ENCODE measurements around the gene ZNF235. TPM values are rescaled to one million over a fixed set of nuclear protein-coding genes. Genes with fewer than 3 reads are reported as not detected.

The ZNF235 gene
- total RNA-seq, 5 donors from 2014 or later (not counting 1 experiment from before 2014, with no cell fraction given), result 5.9 to 14.2 (median 11.4) TPM

DNA sequence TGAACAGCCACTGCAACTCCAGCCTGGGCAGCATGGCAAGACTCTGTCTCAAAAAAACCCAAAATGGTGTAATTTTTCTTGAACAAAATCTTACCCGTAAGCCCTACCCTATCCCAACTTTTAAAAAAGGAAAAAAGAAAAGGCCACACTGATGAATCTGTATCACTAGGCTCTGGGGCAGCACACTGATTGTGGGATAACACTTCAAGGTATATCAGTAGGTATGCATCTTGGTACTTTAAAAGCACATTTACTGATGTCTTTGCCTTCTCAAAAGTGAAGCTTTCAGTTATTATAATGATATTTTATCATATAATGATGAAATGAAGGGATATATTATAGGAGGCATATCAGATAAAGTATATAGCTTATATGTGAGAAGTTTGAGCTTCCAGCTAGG, 27.3 kb upstream of the ZNF235 start:
- Histone ChIP-seq H3K27ac (ENCODE audit: low read length) (no peak overlapping the region), H3K27me3 (replicated peaks in 1 of 2; ENCODE audit: control insufficient read depth in 2 of 2, extremely low read depth in 1 of 2, insufficient read depth in 2 of 2, low read length in 1 of 2) (peaks cover 0 to 2% of the 10 kb centered on the region in 2 experiments), H3K9me3 (peaks cover 16% of the 10 kb centered on the region), H3K4me1 (ENCODE audit: control insufficient read depth in 1 of 2, extremely low read depth in 1 of 2, insufficient read depth in 2 of 2, low read length in 2 of 2) (no peaks in the 10 kb centered on the region), H3K4me3 (ENCODE audit: control insufficient read depth in 1 of 2, extremely low read depth in 1 of 2, low read length in 1 of 2) (no peak overlapping the region), H3K36me3 (ENCODE audit: control insufficient read depth in 2 of 2, extremely low read depth in 1 of 2, insufficient read depth in 1 of 2, low read length in 1 of 2) (peaks cover 0 to 3% of the 10 kb centered on the region in 2 donors)
- POLR2A ChIA-PET, result no interaction called here
- no peak overlapping the region for H3K27ac Mint-ChIP-seq
- H3K27me3 Mint-ChIP-seq, result no peaks in the 10 kb centered on the region
- H3K9me3 Mint-ChIP-seq, result peaks cover 39 to 65% (median 55%) of the 10 kb centered on the region in 3 donors
- no peak overlapping the region for H3K4me3 Mint-ChIP-seq
- CTCF ChIA-PET, result no interaction called here
- WGBS (ENCODE audit: insufficient coverage), result no CpG with 5 or more reads among the region's 1 CpG
- no peaks in the 10 kb centered on the region for H3K4me1 Mint-ChIP-seq
- no peak for DNase-seq
- peaks cover 39% of the 10 kb centered on the region for H3K36me3 Mint-ChIP-seq
- no peak for ATAC-seq (replicated peaks in 1 of 4)

DNA sequence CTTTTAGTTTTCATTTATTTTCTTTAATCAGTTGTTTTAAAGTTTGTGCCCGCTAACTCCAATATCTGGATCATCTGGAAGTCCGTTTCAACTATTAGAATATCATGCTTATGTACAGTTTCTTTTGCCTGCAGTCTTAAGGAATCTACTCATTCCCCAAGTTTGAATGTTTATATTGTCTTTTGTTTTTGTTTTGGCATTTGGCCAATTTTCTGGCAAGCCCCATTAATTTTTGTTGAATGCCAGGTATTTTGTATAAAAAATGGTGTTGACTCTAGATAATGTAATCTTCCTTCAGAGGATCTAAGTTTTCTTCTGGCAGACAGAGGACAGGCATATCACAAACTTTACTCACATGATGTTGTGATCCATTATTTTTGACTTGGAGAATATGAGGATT, 11.1 kb upstream of the ZNF235 start:
- Mint-ChIP-seq H3K4me1 (no peaks in the 10 kb centered on the region), H3K27ac (no peak overlapping the region), H3K36me3 (no peaks in the 10 kb centered on the region), H3K4me3 (no peak overlapping the region), H3K9me3 (peaks cover 27 to 62% (median 52%) of the 10 kb centered on the region in 3 donors), H3K27me3 (peaks cover 11 to 19% of the 10 kb centered on the region in 2 donors)
- ATAC-seq (replicated peaks in 1 of 4) (no peak), DNase-seq (no peak)
- no peaks in the 10 kb centered on the region for H3K27me3 ChIP-seq (replicated peaks in 1 of 2; ENCODE audit: control insufficient read depth in 2 of 2, extremely low read depth in 1 of 2, insufficient read depth in 2 of 2, low read length in 1 of 2)
- no peak overlapping the region for H3K27ac ChIP-seq (ENCODE audit: low read length)
- WGBS (ENCODE audit: insufficient coverage), result no CpG with 5 or more reads among the region's 2 CpGs
- H3K4me1 ChIP-seq (ENCODE audit: control insufficient read depth in 1 of 2, extremely low read depth in 1 of 2, insufficient read depth in 2 of 2, low read length in 2 of 2), result no peaks in the 10 kb centered on the region
- no peaks in the 10 kb centered on the region for H3K9me3 ChIP-seq
- no peaks in the 10 kb centered on the region for H3K36me3 ChIP-seq (ENCODE audit: control insufficient read depth in 2 of 2, extremely low read depth in 1 of 2, insufficient read depth in 1 of 2, low read length in 1 of 2)
- CTCF ChIA-PET, result no interaction called here
- POLR2A ChIA-PET, result no interaction called here
- no peak overlapping the region for H3K4me3 ChIP-seq (ENCODE audit: control insufficient read depth in 1 of 2, extremely low read depth in 1 of 2, low read length in 1 of 2)

DNA sequence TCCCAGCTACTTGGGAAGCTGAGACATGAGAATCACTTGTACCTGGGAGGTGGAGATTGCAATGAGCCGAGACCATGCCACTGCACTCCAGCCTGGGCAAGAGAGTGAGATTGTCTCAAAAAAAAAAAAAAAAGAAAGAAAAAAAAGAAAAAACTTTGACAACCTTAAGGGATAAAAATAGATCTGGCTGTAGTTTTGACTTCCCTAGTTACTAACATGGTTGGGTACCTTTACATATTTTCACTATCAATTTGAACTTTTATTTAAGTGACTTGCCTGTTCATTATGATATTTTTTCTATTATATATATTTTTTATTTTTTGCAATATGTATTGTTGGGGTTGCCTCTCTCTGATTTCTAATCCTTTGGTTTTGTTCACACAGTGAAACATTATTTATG, 8.4 kb upstream of the ZNF235 start:
- CTCF ChIA-PET, result no interaction called here
- no peak overlapping the region for H3K4me3 ChIP-seq (ENCODE audit: control insufficient read depth in 1 of 2, extremely low read depth in 1 of 2, low read length in 1 of 2)

DNA sequence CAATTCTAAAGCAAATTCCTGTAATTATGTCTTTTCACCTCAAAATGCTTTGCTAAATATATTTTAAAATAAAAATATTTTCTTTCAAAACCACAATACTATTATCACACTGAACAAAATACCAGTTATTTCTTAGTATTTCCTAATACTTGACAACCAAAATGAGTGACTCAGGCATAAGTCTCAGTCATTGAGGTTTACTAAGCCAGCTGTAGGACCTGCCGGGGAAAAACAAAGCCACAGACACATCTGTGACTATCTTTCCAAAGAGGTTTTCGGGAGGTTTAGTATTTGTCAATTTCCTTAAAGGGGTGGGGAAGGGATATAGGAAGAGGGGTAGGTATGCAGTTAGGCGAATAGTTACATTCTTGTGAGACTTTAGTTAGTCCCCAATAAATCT, 3.2 kb upstream of the ZNF235 start:
- Mint-ChIP-seq H3K4me1 (peaks cover 16 to 25% (median 21%) of the 10 kb centered on the region in 3 donors), H3K27ac (no peak overlapping the region), H3K9me3 (peaks cover 0 to 27% (median 12%) of the 10 kb centered on the region in 3 donors), H3K4me3 (no peak overlapping the region), H3K27me3 (peaks cover 6 to 7% of the 10 kb centered on the region in 2 donors), H3K36me3 (peaks cover 7% of the 10 kb centered on the region)
- H3K4me1 ChIP-seq (ENCODE audit: control insufficient read depth in 1 of 2, extremely low read depth in 1 of 2, insufficient read depth in 2 of 2, low read length in 2 of 2), result peaks cover 10 to 13% of the 10 kb centered on the region in 2 experiments
- POLR2A ChIA-PET, result no interaction called here
- H3K4me3 ChIP-seq (ENCODE audit: control insufficient read depth in 1 of 2, extremely low read depth in 1 of 2, low read length in 1 of 2), result no peak overlapping the region
- H3K27ac ChIP-seq (ENCODE audit: low read length), result no peak overlapping the region
- CTCF ChIA-PET, result no interaction called here
- no peaks in the 10 kb centered on the region for H3K27me3 ChIP-seq (replicated peaks in 1 of 2; ENCODE audit: control insufficient read depth in 2 of 2, extremely low read depth in 1 of 2, insufficient read depth in 2 of 2, low read length in 1 of 2)
- H3K36me3 ChIP-seq (ENCODE audit: control insufficient read depth in 2 of 2, extremely low read depth in 1 of 2, insufficient read depth in 1 of 2, low read length in 1 of 2), result no peaks in the 10 kb centered on the region
- no peak for DNase-seq
- H3K9me3 ChIP-seq, result peaks cover 2% of the 10 kb centered on the region
- no CpG with 5 or more reads among the region's 3 CpGs for WGBS (ENCODE audit: insufficient coverage)
- ATAC-seq (replicated peaks in 1 of 4), result no peak

More for the DNA sequence above, 8.4 kb upstream of the ZNF235 start:
- Histone ChIP-seq H3K9me3 (peaks cover 2% of the 10 kb centered on the region), H3K36me3 (ENCODE audit: control insufficient read depth in 2 of 2, extremely low read depth in 1 of 2, insufficient read depth in 1 of 2, low read length in 1 of 2) (no peaks in the 10 kb centered on the region), H3K4me1 (ENCODE audit: control insufficient read depth in 1 of 2, extremely low read depth in 1 of 2, insufficient read depth in 2 of 2, low read length in 2 of 2) (no peaks in the 10 kb centered on the region), H3K27ac (ENCODE audit: low read length) (no peak overlapping the region), H3K27me3 (replicated peaks in 1 of 2; ENCODE audit: control insufficient read depth in 2 of 2, extremely low read depth in 1 of 2, insufficient read depth in 2 of 2, low read length in 1 of 2) (no peaks in the 10 kb centered on the region)
- DNase-seq (no peak), ATAC-seq (replicated peaks in 1 of 4) (no peak)
- no CpG with 5 or more reads among the region's 1 CpG for WGBS (ENCODE audit: insufficient coverage)
- no peak overlapping the region for H3K4me3 Mint-ChIP-seq
- H3K36me3 Mint-ChIP-seq, result peaks cover 5% of the 10 kb centered on the region
- peaks cover 18 to 54% (median 39%) of the 10 kb centered on the region in 3 donors for H3K9me3 Mint-ChIP-seq
- peaks cover 16 to 19% of the 10 kb centered on the region in 2 donors for H3K27me3 Mint-ChIP-seq
- POLR2A ChIA-PET, result no interaction called here
- H3K4me1 Mint-ChIP-seq, result no peaks in the 10 kb centered on the region
- H3K27ac Mint-ChIP-seq, result no peak overlapping the region

DNA sequence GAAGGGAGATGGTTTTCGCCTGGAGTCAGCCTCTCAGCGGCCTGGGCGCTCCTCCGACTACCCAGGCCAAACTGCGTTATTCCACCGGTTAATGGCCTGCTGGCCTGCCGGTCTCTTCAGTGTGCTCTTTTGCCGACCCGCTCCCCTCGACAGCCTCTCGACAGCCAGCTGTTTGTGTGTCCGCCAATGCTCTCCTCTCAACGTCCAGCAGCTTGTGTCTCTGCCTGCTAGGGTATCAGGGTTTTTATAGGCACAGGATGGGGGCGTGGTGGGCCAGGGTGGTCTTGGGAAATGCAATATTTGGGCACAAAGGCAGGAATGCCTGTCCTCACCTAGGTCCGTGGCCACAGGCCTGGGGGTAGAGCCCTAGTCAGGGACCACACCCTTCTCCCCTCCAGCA, 1.5 kb upstream of the ZNF235 start:
- Mint-ChIP-seq H3K36me3 (peaks cover 17% of the 10 kb centered on the region), H3K4me1 (peaks cover 20 to 28% (median 23%) of the 10 kb centered on the region in 3 donors), H3K4me3 (no peak overlapping the region), H3K9me3 (peaks cover 0 to 24% (median 10%) of the 10 kb centered on the region in 3 donors), H3K27ac (no peak overlapping the region), H3K27me3 (peaks cover 0 to 5% of the 10 kb centered on the region in 2 donors)
- no peak for ATAC-seq (replicated peaks in 1 of 4)
- no peaks in the 10 kb centered on the region for H3K27me3 ChIP-seq (replicated peaks in 1 of 2; ENCODE audit: control insufficient read depth in 2 of 2, extremely low read depth in 1 of 2, insufficient read depth in 2 of 2, low read length in 1 of 2)
- peaks cover 2% of the 10 kb centered on the region for H3K9me3 ChIP-seq
- H3K4me1 ChIP-seq (ENCODE audit: control insufficient read depth in 1 of 2, extremely low read depth in 1 of 2, insufficient read depth in 2 of 2, low read length in 2 of 2), result peaks cover 10 to 13% of the 10 kb centered on the region in 2 experiments
- DNase-seq, result no peak
- ChIA-PET CTCF (no interaction called here), POLR2A (no interaction called here)
- no peak overlapping the region for H3K27ac ChIP-seq (ENCODE audit: low read length)
- H3K4me3 ChIP-seq (ENCODE audit: control insufficient read depth in 1 of 2, extremely low read depth in 1 of 2, low read length in 1 of 2), result peak overlapping the region in 1 of 2 donors; percentile 44
- H3K36me3 ChIP-seq (ENCODE audit: control insufficient read depth in 2 of 2, extremely low read depth in 1 of 2, insufficient read depth in 1 of 2, low read length in 1 of 2), result peaks cover 0 to 4% of the 10 kb centered on the region in 2 donors
- 94% methylated on average over 12 of the region's 15 CpGs for WGBS (ENCODE audit: insufficient coverage)

DNA sequence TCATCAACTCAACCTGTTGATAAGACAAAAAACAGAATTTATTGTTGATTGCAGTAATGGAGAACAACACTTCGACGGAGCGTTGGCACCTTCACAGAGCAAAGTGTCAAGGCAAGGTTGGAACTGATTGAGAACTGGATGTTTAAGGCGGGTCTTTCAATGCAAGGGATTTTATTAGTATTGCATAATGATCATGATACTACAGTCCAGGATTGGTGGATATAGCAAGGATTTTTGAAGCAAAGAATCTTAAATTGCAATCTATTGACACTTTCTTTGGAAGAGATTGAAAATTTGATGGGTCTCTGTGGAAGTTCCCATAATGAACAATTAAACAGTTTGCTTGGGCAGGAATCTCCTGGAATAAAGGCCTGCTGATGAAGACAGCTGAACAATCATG, 632 bp upstream of the ZNF235 start:
- POLR2A ChIA-PET, result no interaction called here
- H3K4me1 ChIP-seq (ENCODE audit: control insufficient read depth in 1 of 2, extremely low read depth in 1 of 2, insufficient read depth in 2 of 2, low read length in 2 of 2), result peaks cover 10 to 13% of the 10 kb centered on the region in 2 experiments
- H3K9me3 Mint-ChIP-seq, result peaks cover 0 to 23% (median 13%) of the 10 kb centered on the region in 3 donors
- peaks cover 0 to 5% of the 10 kb centered on the region in 2 donors for H3K27me3 Mint-ChIP-seq
- ATAC-seq (replicated peaks in 1 of 4), result no peak
- no peak for DNase-seq
- WGBS (ENCODE audit: insufficient coverage), result no CpG with 5 or more reads among the region's 4 CpGs
- H3K9me3 ChIP-seq, result peaks cover 2% of the 10 kb centered on the region
- H3K4me1 Mint-ChIP-seq, result peaks cover 20 to 28% (median 26%) of the 10 kb centered on the region in 3 donors
- H3K27me3 ChIP-seq (replicated peaks in 1 of 2; ENCODE audit: control insufficient read depth in 2 of 2, extremely low read depth in 1 of 2, insufficient read depth in 2 of 2, low read length in 1 of 2), result no peaks in the 10 kb centered on the region
- peaks cover 0 to 8% of the 10 kb centered on the region in 2 donors for H3K36me3 ChIP-seq (ENCODE audit: control insufficient read depth in 2 of 2, extremely low read depth in 1 of 2, insufficient read depth in 1 of 2, low read length in 1 of 2)
- CTCF ChIA-PET, result no interaction called here
- H3K4me3 Mint-ChIP-seq, result peak overlapping the region; percentile 84 to 94 (median 90)
- peaks cover 24% of the 10 kb centered on the region for H3K36me3 Mint-ChIP-seq
- H3K4me3 ChIP-seq (ENCODE audit: control insufficient read depth in 1 of 2, extremely low read depth in 1 of 2, low read length in 1 of 2), result no peak overlapping the region
- no peak overlapping the region for H3K27ac ChIP-seq (ENCODE audit: low read length)
- no peak overlapping the region for H3K27ac Mint-ChIP-seq

All from T-cell (primary cell).